22Rv1 (cell line): Measurements from ENCODE around the gene MTG2.

Experiments
- ZFX ChIP-seq: fragments of 450-650 bp; IDR thresholded peaks from 2 replicates; pipeline ENCODE4 v1.6.1; 2017; ENCODE audit warnings: antibody characterized with exemption, borderline replicate concordance
- TF ChIP-seq, protein P1 (sequence below): fragments of 450-650 bp; IDR thresholded peaks from 2 replicates; pipeline ENCODE4 v1.5.1; 2017; ENCODE audit warnings: mild to moderate bottlenecking

DNA sequence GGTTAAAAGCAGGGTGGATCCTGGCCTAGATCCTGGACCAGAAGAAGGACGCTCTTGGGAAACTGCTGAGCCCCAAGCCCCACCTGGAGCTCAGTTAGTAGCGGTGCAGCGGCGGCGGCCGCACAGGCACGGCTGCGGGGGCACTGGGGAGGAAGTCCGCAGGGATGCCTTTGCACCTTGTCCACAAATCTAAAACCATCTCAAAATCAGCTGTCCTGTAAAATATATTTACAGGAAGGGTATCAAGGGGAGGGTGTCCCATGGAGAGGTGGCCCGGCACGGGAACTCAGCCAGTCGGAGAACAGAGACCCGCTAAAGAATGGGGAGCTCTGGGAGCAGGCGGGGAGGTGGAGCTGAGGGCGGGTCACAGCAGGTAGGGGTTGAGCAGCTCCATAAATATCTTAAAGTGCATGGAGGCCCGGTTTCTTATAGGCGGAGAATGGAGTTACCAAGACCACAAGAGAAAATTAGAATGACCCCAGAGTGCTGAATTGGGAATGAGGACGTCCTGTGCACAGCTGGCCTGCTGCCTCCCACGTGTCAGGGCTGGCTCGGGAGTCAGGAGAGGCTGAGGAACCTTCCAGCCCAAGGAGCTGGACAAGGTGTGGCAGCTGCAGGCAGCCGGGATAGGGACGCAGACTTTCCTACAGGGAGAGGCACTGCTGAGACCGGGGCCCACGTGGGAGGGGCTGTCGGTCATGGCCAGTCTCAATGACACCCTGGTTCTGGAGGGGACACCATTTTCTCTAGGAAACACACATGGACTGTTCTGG lies 8.0 kb downstream of the MTG2 start:
- TF ChIP-seq, protein P1, sequence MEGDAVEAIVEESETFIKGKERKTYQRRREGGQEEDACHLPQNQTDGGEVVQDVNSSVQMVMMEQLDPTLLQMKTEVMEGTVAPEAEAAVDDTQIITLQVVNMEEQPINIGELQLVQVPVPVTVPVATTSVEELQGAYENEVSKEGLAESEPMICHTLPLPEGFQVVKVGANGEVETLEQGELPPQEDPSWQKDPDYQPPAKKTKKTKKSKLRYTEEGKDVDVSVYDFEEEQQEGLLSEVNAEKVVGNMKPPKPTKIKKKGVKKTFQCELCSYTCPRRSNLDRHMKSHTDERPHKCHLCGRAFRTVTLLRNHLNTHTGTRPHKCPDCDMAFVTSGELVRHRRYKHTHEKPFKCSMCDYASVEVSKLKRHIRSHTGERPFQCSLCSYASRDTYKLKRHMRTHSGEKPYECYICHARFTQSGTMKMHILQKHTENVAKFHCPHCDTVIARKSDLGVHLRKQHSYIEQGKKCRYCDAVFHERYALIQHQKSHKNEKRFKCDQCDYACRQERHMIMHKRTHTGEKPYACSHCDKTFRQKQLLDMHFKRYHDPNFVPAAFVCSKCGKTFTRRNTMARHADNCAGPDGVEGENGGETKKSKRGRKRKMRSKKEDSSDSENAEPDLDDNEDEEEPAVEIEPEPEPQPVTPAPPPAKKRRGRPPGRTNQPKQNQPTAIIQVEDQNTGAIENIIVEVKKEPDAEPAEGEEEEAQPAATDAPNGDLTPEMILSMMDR: no peak
- TF ChIP-seq ZFX: no peak
